ENCODE results near the gene ZNF423.

Gene ZNF423

DNA sequence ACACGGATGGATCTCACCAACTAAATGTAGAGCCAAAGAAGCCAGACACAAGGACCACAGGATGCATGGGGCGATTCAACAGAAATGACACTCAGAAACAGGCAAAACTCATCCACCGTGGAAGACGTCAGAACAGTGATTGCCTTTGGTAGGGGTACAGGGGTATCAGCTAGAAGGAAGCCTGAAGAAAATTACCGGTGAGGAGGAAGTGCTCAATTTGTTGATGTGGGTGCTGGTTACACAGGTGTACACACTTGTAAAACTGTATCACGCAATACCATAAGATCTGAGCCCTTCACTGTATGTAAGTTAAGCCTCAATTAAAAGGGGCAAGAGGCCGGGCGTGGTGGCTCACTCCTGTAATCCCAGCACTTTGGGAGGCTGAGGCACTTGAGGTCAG lies 256.2 kb downstream of the ZNF423 start:
- no peak for DNase-seq (ENCODE audit: low read depth)

DNA sequence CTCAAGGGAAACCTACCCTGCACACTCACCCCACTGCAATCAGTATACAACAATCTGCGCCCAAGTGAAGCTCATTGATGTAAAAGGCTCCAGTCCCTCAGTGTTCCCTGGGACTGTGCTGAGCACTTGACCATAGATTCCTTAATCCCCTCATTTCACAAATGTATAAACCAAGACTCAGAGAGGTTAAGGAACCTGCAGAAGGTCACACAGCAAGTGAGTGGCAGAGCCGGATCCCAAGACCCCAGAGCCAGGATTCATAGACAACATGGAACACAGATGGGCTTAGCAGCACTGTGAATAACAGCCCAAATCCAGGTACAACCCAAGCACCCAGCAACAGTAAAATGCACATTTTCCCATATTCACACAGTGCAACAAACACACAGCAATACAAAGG lies 256.6 kb downstream of the ZNF423 start:
- DNase-seq (ENCODE audit: low read depth) = no peak

DNA sequence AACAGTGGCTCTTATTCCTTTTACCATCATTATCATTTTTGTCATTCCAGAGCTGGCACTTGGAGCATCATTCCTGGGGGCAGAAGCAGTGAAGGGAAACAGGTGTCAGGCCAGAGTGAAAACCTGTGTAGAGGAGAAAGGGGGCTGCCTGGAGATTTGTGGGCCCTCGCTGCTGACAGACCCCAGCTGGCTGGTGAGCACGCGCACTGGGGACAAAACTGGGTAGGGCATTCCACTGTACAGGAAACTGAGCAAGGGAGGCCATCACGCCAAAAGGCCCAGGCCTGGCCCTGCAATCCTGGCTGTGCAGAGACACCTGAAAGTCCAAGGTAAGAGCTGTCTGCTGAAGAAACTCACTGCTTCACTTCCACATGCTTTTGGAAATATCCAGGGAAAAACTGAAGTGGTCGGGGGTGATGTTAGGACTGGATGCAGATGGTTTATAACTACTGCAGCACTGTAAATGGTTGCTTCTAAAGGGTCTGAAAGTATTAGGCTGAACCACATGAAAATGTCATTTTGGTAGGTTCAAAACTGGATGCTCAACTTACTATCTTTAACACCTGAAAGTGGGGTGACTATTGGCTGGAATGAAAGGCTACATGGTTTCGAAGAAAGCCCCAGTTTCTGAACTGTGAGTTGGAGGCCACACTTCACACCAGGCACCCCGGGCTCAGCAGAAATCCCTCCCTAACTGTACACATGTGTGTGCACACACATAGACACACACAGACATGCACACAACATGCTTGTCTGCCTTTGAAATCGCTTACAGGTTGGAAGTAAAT lies 257.3 kb downstream of the ZNF423 start:
- no peak for DNase-seq (ENCODE audit: low read depth)

DNA sequence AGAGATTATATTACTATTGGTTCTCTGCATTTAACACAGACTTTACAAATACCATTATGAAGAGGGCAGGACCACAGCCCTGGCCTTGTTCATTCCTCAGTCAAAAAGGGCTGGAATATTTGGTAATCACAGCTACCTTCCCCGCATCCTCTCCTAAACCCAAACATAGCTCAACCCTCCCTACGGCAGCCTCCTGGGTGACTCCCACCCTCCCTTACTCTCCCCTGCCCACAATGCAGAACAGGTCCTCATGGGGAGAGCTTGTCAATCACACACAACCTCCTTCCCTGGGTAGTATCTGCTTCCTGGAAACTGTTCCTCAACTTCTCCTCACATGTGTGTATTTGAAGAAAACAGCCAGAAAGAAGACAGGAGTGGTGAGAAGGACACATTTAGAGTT lies 258.1 kb downstream of the ZNF423 start:
- no peak for DNase-seq (ENCODE audit: low read depth)

DNA sequence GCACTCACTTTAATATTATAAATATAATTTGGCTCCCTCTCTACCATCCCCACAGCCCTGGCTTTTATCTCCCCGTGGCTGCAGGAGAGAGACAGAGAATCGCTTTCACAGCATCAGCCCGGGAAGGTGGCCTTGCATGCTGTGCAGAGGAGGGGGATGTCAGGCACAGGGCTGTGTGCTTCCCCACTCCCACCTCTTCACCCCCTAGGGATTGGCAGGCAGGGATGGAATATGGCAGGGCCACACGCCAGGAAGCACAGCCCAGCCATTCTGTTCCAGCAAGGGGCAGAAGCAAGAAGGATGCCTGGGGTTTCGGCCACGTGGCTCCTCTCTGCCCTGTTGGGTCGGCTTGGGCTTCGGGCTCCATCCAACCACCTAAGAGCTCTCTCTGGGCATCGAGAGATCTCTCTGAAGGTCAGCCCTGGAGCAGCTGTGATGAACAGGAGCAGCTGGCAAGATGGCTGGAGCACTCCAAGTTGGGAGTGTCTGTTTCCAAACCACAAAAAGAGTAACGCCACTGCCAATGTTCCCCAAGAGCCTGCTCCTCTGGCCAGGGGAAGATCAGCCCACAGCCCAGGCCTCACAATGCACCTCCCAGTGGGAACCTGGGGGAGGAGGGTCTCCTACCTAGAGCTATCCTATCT lies 259.1 kb downstream of the ZNF423 start:
- no peak for DNase-seq (ENCODE audit: low read depth)

DNA sequence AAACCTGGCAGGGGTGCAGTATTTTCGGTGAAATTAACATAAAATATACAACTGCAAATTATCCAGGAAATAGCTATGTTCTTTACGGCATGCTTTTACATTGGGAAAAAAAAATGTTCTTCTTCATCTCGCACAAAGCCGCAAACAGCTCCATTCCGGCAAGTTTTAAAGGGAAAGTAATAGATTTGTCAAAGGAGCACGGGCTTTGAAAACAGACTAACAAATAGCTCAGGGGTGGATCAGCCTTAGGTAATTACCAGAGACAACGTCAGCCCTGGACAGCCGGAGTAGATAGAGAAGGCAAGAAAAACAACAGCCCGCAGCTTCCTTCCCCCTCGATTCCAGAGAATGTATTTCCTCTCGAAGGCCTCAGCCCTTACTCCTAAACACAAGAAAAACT lies 259.8 kb downstream of the ZNF423 start:
- DNase-seq (ENCODE audit: low read depth) = no peak

DNA sequence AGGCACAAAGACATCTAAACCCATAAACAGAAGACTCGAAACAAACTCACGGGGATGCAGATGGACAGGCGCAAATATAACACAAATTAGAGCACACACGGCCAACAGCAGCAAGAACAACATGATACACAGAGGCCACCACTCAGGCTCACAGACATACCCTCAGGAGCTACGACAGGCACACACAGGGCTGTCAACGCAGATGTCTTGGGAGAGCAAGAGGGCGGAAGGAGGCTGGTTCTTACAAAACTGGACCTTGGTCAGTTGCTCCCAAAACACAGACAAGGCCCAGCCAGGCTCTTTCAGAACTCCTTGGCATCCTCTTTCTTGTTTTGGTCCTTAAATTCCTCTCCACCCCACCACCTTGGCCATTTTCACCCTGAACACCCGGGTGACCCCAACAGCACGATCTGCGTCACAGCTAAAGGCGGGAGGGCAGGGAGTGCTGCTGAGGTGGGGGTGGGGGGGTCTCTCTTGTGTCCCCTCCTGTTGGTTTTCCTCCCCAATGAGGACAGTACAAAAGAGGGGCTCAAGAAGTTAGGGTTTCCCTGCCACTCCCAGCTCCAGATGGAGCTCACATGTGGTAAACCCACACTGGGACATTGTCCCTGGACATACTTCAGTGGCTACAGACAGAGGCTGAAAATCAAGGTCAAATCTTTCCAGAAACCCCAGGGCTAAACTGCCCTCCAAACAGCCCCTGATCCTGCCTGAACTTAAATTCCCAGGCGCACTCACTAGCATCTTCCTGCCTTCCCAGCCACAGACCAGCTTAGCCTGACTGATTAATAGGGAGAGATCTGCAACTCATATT lies 261.0 kb downstream of the ZNF423 start:
- no peak for DNase-seq (ENCODE audit: low read depth)

DNA sequence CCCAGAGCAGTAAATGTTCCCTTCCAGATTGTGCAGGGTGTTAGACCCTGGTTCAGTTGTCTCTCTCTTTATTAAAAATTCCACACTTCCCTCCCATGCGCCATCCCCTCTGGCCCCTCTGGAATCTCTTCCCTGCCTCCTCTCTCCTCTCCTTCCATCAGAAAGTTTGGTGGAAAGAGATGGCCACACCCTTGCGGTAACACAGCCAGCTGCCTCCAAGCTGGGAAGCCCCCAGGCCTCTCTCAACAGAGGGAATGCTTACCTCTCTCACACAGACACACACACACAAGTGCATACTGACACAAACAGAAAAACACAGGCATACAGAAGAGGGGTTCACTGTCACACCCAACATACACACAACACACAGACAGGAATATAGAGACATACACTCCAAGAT lies 261.8 kb downstream of the ZNF423 start:
- DNase-seq (ENCODE audit: low read depth) = no peak

DNA sequence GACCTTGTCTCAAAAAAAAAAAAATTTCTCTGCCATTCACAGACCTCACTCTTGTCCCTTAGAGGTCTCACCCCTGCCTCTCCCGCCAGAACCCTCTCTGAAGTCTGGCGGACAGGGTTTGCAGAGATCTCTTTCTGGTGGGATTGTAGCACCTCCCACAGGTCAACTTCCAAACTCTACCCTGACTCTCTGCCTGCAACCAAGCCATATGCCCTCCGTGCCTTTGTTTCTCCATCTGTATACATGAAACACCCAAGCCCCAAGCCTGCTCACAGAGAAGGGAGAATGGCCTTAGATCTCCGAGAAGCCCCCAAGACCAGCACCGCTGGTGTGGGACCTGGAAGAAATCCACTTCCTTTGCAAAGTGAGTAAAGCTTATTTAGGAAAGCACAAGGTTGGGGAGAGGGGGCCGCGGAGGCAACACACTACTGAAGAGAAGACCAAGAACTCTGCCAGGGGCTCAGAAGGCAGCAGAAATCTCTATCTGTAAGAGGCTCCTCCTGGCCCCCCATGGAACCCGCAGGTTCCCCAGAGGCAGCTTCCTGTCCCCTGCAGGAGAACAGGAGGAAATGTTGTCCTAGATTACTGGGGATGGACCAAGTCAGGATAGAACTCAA lies 262.4 kb downstream of the ZNF423 start:
- no peak for DNase-seq (ENCODE audit: low read depth)

DNA sequence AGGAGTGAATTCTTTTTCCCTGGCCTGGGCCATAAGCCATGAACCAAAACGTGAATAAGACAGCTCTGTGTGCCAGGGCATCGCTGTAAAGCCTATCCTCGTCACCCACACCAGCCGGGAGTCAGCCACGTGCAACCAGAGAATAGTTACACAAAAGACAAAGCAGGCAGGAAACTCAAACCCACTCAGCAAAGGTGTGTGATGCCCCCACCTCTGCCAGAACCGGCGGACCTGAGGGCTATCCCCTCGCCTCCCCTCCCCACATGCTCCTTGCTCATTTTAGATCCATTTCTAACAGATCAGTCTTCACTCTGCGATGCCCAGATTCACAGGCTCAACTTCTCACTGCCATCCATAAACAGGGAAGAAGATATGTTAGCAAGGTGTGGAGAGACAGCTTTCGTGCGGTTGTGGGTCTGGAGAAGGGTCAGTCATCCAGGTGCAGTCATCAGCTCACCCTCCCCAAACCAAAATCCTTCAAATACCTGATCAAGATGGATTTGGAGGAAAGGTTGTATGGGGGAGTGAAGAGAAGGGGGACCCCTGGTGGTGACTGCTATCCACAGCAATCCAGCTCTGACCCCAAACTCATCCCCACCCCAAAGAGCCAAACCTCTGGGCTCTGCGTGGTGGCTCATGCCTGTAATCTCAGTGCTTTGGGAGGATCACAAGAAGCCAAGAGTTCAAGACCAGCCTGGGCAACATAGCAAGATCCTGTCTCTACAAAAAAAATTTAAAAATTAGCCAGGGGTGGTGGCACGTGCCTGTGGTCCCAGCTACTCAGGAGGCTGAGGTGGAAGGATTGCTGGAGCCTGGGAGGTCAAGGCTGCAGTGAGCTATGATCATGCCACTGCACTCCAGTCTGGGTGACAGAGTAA lies 263.1 kb downstream of the ZNF423 start:
- DNase-seq (ENCODE audit: low read depth) = peak; percentile 31

DNA sequence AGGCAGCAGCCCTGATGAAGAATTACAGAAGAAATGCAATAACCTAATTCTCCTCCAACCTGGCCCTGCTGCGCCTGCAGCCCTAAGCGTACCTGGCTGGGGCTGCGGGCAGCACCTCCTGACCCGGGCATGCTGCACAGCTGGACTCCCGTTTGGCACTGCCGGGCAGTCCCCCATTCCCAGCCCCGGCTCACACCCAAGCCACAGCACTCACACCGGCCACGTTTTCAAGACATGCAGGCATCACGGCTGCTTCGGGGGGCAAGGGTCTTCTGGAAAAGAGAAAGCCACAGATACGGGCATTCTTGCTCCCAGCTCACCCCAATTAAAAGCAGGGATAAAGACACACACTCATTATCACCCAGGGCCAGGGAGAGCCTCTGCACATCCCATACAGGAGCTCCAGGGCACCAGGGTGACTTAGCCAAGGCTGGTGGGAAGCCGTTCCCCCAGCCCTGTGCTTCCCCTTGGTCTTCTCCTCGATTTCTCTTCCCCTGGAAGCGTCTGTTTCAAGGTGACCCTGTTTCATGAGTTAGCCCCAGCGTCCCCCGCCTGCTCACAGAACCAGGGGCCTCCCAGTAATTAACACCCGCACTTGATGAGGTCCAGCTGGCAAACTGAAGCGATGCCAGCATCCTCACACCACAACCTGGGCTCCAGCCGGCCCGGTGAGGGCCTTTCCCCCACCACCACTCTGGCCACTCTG lies 265.6 kb downstream of the ZNF423 start:
- DNase-seq (ENCODE audit: low read depth) = no peak

DNA sequence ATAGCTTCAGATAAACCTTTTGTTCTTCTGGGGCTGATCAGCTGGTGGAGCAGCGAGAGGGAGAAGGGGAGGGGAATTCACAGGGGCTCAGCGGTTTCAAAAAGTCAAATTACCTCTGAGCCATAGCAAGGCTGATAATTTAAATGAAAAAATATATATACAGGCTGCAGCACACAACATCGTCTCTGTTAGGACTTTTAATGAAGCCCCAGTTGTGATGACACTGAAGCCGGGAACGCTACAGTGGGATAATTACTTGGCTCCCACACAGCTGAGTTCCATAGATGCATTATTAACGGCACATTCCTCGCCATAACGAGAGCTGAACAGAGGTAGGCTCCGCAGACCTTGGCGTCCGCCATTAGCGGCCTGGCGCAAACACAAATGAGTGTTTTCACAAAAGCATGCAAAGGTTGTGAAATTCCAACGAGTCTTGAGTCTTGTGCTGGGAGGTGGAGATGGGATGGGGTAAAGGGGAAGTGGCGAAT lies 266.3 kb downstream of the ZNF423 start:
- DNase-seq (ENCODE audit: low read depth) = no peak

DNA sequence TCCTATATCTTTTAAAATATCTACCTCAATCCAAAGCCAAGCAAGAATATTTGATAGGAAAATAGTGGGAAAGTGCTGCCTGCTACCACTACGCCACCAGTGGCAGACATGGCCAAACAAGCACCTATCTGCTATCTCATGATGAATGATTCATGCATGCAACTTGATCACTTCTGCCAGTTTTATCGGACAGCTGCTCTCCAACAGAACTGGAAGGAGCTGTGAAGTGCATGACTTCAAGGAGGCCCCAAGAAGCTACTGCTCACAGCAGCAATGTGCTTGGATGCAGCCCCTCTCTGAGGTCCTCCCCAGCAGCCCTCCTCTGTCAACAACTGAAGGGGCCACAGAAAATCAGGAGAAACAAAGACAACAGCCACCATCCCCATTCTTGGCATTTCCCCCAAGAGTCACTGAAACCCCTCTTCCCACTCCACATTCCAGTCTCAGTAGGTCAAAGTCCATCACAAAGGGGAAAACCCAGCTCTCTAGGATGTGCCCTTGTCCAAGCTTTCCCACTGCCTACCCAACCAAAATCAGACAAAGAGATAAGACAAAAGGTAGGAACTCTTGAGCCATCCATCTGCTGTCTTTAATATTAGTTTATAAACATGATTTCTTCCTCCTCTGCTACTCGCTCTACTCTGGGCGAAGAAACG lies 267.1 kb downstream of the ZNF423 start:
- DNase-seq (ENCODE audit: low read depth) = no peak

DNA sequence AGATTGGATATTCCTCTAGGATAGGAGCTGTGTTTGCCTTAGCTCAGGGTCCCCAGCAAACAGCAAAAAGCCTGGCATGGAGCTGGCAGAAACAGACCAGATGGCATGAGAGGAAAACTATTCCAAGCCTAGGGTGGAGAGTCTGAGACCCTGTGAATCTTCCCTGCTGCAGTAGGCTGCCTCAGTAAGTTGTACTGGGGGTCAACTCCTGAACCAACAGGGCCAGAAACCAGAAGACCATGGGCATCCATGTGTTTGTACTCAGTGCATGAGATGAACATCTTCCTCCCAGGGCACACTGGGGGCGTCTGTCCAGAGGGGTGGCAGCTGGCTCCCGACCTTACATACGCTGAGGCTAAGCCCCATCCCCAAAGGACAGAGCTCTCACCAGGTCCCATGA lies 267.9 kb downstream of the ZNF423 start:
- DNase-seq (ENCODE audit: low read depth) = no peak

DNA sequence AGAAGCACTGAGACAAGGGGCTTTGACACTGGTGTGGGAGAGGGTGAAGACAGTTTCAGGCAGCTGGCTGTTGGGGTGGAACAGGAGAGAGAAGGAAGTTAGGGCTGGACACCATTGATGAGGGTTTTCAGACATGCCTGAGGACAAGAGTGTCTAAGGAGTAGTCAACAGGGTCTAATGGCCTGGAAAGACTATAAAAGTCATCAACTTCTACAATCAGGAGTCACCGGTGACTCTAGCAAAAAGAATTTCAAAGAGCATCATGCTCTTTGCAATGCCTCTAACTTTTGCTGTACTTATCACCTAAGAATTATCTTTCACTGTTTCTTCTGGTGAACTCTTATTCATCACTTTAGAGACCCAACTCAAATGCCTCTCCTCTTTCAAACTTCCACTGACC lies 268.4 kb downstream of the ZNF423 start:
- no peak for DNase-seq (ENCODE audit: low read depth)

DNA sequence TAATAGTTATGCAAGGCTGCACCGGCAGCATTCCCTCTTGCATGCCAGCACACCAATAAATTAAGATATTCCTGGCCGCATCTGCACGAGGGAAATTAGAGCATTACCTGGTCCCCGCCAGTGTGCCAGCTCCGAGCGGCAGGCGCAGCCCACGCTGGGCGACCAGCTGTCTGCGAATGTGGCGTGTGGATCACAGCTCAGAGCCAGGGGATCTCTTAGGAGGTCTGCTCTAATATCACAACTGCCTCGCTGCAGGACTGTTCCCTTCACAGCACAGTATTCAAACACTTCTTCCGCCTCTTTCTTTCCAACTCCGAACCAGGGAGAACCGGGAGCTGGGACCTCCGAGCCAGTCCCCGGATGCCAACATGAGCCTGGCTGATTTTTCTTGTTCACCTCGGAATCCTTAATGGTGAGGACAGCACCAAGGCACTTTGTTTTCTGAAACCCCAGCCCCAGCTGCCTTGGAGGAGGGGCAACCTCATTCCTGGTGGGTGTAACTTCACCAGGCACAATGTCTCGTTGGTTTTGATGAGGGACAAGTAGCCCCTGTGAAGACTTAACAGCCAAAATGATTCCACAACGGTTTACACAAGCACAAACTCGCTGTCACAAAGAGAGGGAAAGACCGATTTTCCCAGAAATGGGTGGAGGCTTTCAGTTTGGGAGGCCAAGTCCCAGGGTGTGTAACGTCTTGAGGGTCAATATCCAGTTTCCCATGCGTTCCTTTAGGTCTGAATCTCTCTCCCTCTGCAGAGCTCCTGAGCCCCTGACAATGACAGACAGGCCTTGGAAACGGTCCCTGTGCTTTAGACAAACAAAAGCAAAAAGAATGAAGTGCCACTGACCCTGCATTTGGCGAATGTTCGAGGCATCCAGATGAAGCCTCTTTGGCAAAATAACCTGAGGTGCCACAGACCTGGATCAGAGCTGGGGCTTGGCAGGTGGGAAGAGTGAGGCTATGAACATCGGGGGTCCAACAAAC lies 269.2 kb downstream of the ZNF423 start:
- DNase-seq (ENCODE audit: low read depth) = no peak

DNA sequence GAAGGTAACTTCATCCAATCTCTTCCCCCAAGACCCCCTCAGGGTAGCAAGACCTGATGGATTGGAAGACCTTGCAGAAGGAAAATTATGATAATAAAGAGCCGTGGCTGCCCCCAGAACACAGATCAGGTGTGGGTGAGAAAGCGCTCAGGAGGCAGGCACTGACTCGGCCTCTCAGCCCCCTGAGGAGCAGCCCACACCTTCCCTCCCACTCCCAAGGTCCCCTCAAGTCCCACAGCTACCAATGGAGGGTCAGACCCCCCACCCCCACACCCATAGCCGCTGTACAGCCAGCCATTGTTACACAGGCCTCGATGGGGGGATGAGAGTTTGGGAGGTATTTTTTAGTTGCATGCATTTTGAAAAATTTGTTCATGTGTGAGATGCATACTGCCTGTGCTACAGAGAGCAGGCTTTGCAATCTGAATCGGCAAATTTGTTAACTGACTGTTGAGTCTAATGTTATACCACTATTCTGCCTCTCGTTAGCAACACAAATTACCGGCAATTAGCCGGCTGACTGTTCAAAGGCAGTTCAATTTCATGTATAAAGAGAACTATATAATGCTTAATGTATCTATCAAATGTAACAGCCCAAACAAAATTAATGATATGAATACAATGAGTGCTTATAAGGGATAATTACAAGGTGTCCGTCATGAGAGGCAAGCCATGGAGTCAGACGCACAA lies 270.6 kb downstream of the ZNF423 start:
- DNase-seq (ENCODE audit: low read depth) = no peak

DNA sequence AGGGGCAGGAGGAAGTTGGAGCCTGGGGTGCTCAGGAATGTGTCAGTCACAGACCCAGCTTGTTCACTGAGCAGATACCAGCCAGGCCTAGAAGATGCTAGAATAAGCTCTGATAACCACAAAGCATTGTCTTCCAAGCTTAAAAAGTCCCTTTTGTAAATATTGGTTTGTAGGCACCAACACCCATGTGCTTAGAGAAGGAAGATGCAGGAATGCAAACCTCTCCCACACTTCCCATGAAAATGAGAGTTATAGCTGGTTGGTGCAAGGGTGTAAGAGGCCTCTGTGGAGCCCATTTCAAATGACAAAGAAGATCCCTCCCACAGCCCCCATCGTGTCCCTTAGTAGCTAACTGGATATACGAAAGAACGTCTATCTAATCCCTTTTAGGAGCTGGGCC lies 272.0 kb downstream of the ZNF423 start:
- DNase-seq (ENCODE audit: low read depth) = no peak

Data from EH (cell line).